Stimulated activated CD8-positive, alpha-beta memory T cell treated with anti-CD3 and anti-CD28 coated beads, Interleukin-2, amount 100 ng/mL, for 1 hour (primary cell): ENCODE data around the gene SYVN1.
"Not testable (repeated sequence)": the region's sequence is repeated elsewhere in the genome, so short reads cannot be mapped to it uniquely, and the experiment has no call there.

Experiments used
- DNase-seq, 2 donors: peaks; one replicate each; pipeline ENCODE4 v3.0.0-alpha.2; 2020; ENCODE audit warnings: low read depth in 2 of 2

Gene SYVN1

DNA sequence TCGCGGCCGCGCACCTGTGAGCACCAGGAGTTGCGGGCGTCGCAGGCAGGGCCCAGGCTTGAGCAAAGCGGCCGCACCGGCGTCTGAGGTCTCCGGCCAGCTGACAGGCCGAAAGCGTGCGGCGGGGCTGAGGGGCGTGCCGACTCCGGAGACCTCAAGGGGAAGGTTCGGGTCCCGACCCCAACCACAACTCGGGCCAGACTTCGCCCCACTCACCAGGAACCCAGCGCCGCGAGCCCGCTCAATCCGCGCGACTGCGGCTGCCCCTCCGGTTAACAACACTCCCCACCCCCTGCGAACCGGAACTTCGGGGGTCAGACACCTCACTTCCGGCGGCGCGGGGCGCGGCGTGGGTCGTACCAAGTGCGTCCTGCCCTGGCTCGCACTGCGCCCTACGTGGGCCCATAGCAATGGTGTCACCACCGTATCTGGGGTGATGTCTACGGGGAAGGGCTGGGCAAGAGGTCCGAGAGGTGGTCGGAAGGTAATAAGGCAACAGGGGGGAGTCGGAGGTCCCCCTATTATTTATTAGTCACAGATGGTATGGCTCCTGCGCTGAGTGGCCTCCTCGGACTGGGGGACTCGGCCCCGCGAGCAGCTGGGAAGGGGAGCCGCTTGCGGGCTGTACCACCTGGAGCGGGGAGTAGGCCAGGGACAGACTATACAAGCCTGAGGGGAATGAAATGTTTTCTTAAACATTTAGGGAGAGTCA lies at the start of gene SYVN1:
TSS of gene SYVN1 (minus strand) at position 280 of the 712 bp plus-strand sequence. CDS start 918 bp downstream, outside the sequence.
- peak; percentile 80 to 84 for DNase-seq

GRCh38 chr11:65183201-65183891 lies 49.0 kb upstream of the SYVN1 start:
- DNase-seq = no peak

DNA sequence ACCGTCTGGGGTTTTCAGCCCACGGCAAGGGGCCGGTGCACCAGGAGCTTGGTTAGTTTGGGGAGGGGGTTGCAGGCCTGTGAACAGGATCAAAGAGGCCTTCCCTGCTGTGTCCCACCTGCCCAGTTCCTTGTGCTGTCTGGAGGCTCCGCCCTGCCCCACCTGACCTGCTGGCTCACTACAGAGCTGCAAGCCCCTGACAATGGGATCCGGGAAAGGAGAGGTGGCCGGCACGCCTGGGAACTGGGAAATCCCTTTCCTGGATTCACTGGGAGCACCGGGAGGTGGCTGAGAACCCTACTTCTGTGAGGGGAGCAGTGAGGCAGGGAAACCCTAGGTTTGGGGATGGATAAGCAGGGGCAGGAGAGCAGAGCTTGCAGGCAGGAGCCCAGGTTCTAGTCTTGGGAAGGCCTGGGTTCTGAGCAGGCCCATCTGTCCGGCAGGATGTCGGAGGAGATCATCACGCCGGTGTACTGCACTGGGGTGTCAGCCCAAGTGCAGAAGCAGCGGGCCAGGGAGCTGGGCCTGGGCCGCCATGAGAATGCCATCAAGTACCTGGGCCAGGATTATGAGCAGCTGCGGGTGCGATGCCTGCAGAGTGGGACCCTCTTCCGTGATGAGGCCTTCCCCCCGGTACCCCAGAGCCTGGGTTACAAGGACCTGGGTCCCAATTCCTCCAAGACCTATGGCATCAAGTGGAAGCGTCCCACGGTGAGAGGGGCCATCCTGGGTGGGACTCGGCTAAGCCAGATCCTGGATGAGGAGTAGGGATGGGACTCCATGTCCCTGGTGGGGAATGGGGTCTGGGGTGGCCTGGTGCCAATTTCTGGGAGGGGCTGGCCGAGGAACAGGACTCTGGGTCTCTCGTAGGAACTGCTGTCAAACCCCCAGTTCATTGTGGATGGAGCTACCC lies 48.2 kb upstream of the SYVN1 start:
- no peak for DNase-seq

GRCh38 chr11:65181569-65182257 lies 47.4 kb upstream of the SYVN1 start, which contains the start of gene CAPN1:
Gene CAPN1 (plus strand): TSS chr11:65181928. CDS start chr11:65182702, 774 bp downstream.
- peak; percentile 33 to 40 for DNase-seq

DNA sequence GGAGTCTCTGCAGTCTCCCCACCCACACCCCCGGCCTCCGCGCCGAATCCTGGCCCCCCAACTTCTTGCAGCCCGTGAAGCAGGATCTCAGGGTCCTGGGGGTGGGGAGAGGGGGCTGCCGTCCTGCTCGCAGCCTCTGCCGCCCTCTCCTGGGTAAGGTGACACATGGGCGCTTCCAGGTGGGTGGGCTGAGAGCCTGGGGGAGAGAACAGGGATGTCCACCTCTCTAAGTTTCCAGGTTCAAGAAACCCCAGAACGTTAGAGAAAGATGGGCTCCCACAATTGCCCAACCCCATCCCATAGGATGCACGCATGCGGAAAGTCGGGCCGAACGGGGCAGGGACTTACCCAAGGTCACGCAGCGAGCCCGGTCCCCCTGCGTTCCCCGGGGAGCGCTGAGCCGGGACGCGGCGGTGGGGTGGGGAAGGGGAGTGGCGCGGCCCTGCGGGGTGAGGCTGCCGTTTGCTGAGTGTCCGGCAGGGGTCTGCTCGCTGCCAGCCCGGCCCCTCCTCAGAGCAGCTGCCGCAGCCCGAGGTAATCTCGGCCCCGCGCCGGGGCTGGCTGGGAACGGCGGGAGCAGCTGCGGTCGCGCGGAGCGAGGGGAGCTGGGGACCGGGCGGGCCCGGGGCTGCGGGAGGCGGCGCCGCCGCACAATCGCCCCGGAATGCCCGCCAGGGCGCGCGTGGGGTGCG lies 46.7 kb upstream of the SYVN1 start:
- DNase-seq = peak in 1 of 2 donors; percentile 34

GRCh38 chr11:65174571-65175010 lies 40.3 kb upstream of the SYVN1 start:
- DNase-seq = not testable (repeated sequence)

DNA sequence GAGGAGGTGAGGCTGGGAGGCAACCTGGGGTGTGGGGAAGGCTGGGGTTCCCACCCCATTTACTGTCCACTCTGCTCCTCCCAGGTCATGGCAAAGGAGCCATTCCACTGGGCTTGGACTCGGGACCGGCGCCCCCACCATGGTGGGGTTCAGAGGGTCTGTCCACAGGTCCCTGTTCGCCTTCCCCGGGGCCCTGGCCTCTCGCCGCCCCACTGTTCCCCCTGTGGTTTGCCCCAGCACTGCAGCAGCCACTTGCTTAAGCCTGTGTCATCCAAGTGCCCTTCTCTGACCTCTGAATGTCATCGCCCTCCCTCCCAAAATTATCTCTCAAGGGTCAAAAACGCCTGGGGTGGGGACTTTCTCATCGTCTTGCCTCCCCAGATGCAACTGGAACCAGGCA lies 38.3 kb upstream of the SYVN1 start:
- DNase-seq = no peak

DNA sequence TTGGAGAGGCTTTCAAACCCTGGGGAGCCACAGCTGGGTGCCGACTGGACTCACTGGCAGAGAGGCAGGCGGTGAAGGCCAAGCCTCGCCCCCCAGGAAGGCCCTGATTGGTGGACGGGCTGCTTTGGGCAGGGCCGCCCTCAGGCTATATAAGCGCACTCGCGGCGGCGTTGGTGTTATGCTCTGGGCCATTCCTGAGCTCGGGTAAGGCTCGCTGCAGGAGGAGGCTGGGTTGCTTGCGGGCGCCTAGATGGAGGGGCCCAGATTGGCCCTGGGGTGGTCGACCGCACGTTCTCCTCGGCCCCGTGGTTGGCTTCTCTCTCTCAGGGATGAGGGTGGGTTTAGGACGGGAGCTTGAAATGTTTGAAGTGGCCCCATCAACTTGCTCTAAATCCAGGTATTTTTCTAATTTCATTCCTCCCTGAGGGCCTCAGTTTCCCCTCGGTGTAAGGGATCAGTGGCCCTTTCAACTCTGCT lies 35.8 kb upstream of the SYVN1 start, which contains the start of gene SPDYC:
TSS of gene SPDYC (plus strand) at position 176 of the 477 bp plus-strand sequence. CDS start 1,125 bp downstream, outside the sequence.
- DNase-seq = no peak

DNA sequence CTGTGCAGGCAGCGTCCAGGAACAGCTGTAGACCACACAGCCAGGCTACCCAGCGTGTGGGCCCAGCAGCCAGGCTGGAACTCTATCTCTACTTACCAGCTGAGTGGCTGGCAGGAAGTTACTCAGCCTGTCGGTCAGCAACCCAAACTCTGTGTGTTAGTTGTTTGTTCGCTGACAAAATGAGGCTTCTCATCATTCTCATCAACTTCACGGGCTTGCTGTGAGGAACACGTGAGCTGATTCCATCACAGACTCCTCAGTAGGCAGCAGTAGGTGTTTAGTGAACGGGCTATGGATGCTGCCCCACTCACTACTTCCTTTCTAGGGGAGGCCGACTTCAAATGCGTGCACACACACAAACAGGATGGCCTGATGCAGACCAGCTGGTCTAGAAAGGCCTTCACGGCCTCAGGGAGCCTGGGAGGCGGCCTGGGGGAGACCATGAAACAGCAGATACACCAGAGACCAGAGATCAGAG lies 34.9 kb upstream of the SYVN1 start:
- no peak for DNase-seq

DNA sequence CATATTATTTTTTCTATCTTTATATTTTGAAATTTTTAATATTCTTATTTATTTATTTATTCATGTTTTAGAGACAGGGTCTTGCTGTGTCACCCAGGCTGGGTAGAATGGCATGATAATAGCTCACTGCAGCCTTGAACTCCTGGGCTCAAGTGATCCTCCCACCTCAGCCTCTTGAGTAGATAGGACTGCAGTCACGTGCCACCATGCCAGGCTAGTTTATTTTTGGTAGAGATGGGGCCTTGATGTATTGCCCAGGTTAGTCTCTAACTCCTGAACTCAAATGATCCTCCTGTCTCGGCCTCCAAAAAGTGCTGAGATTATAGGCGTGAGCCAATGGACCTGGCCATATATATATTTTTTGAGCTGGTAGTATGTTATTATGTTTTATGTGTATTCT lies 33.3 kb upstream of the SYVN1 start:
- no peak for DNase-seq

DNA sequence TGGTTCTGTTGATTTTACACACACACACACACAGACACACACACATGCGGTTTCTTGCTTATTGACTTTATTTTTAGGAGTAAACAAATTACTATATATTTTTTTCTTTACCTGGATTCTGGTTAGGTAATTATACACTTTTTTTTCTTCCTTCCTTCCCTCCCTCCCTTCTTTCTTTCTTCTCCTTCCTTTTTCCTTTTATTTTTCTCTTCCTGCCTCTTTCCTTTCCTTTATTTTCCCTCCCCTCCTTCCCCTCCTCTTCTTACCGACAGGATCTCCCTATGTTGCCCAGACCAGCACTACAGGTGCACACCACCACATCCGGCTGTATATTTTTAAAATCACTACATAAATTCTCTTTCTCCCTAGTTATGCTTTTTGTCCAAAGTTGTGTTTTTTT lies 32.6 kb upstream of the SYVN1 start:
- DNase-seq = no peak

DNA sequence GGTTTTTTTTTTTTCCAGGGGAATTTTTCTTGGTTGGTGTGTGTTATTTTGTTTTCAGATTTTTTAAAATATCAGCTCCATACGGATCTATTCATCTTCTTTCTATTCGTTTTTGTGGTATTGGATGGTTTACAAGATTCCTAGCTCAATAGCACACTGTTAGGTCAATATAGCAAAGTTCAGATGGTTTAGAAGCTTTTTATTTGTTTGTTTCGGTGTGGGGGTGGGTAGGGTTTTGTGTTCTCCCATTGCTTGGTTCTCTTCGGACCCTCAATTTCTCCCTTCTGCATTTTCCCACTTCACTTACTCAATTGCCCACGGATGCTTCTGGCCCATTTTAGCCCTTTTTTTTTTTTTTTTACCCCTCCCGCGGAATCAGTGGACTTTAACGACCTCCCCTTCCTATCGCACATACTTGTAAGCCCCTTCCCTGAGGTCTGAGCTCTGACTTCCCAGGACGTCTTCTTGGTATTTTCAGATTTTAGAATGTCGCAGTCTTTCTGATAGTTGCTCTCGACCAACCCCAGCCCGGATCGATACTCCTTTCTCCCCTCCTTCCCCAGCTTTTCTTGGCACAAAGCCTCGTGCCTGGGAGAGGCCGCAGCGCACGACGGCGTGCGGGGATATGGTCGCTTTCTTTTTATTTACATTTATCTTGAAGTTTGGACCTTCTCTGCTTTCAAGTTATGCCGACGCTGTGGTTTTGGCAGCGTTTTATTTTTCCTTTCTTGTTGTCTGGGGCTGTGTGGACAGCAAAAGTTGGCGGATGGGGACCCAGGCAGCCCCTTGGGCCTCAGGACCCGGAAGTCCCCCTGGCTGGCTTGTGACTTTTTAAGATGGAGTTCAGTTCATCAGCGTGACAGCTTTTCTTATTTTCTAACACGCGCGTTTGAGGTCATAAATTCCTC lies 31.3 kb upstream of the SYVN1 start:
- DNase-seq = no peak

DNA sequence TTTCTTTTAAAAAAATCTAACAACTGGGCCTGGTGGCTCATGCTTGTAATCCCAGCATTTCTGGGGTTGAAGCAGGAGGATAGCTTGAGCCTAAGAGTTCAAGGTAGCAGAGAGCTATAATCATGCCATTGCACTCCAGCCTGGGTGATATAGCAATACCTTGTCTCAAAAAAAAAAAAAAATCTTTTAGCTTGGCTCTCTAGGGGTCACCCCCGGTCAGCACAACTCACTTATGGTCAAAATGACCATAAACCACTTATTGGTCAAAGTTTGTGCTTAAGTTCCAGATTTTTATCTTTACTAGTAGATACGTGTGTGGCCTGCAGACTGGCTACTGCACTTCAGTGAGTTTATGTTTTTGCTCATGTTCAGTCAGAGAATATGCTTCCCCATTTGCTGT lies 29.4 kb upstream of the SYVN1 start:
- no peak for DNase-seq

GRCh38 chr11:65160643-65161042 lies 26.3 kb upstream of the SYVN1 start:
- no peak for DNase-seq

DNA sequence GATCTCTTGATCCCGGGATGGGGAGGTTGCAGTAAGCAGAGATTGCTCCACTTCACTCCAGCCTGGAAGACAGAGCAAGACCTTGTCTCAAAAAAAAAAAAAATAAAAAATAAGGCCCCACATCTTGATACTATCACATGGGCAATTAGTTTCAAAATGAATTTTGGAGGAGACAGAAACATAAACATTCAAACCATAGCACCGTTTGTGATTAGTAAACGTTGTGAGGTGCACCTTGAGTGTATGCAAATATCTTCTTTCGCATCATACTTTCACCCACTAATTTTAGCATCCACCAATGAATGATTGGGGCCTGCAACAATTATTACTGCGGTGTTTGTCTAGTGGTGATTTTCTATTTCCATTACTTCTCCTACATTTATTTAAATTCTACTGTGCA lies 24.7 kb upstream of the SYVN1 start:
- DNase-seq = no peak

DNA sequence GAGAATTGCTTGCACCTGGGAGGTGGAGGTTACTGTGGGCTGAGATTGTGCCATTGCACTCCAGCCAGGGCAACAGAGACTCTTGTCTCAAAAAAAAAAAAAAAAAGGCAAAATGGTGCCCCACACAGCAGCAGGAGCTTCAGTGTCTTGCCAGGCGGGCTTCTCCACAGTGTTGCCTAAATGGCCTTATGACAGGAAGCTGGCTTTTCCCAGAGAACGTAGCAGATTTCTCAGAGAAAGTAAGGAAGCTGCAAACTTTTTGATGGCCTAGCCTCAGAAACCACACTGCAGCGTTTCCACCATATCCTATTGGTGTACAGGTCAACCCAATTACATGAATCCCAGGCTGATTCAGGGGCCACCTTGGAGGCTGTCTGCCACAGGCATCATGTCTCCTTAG lies 23.0 kb upstream of the SYVN1 start:
- DNase-seq = no peak

- DNase-seq = no peak
Measured at GRCh38 chr11:65156926-65157325, 22.6 kb upstream of the SYVN1 start.

DNA sequence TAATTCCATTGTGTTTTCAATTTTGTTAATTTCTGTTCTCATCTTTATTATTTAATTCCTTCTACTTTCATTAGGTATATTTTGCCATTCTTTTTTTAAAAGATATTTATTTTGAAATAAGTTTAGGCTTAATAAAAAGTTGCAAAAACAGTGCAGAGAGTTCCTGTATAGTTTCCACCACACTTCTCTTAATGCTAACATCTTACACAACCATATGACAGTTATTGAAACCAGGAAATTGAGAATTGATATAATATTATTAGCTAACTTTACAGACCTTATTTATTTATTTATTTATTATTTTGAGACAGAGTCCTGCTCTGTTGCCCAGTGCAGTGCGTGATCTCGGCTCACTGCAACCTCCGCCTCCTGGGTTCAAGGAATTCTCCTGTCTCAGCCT lies 21.9 kb upstream of the SYVN1 start:
- DNase-seq = no peak

- no peak for DNase-seq
Measured at GRCh38 chr11:65152122-65152521, 17.8 kb upstream of the SYVN1 start.
